SJCRH30 (cell line): ENCODE data around the gene HHLA2. TPM values are rescaled to one million over a fixed set of nuclear protein-coding genes. Genes with fewer than 3 reads are reported as not detected.
"Not testable (repeated sequence)": the region's sequence is repeated elsewhere in the genome, so short reads cannot be mapped to it uniquely, and the experiment has no call there.

Experiments used
- DNase-seq, 2 experiments: peaks; one replicate each; pipeline ENCODE4 v3.0.0-alpha.2; 2015 to 2020
- H3K27ac ChIP-seq: fragments of 250-450 bp; sonication (Bioruptor Pico); 2 replicates; pipeline ENCODE4 v1.5.1; 2020; ENCODE audit warnings: mild to moderate bottlenecking, moderate library complexity
- H3K27me3 ChIP-seq: fragments of 250-450 bp; sonication (Bioruptor Pico); 2 replicates; pipeline ENCODE4 v1.5.1; 2020; ENCODE audit warnings: mild to moderate bottlenecking, moderate library complexity
- H3K36me3 ChIP-seq: fragments of 250-450 bp; sonication (Bioruptor Pico); 2 replicates; pipeline ENCODE4 v1.5.1; 2020; ENCODE audit warnings: mild to moderate bottlenecking, moderate library complexity
- H3K4me1 ChIP-seq: fragments of 250-450 bp; sonication (Bioruptor Pico); 2 replicates; pipeline ENCODE4 v1.5.1; 2020; ENCODE audit warnings: mild to moderate bottlenecking, moderate library complexity
- H3K4me3 ChIP-seq: fragments of 250-450 bp; sonication (Bioruptor Pico); 2 replicates; pipeline ENCODE4 v1.5.1; 2020; ENCODE audit warnings: mild to moderate bottlenecking, moderate library complexity
- H3K9me3 ChIP-seq: fragments of 250-450 bp; sonication (Bioruptor Pico); replicated peaks from 2 replicates; pipeline ENCODE4 v1.5.1; 2020; ENCODE audit warnings: mild to moderate bottlenecking, moderate library complexity
- total RNA-seq: library from RNA; depleted of rRNA; stranded (reverse); fragments of >200 nt; shearing (Covaris generic); gene quantifications from 2 replicates; pipeline ENCODE4 v1.2.3, GENCODE V29; 2014

The HHLA2 gene
- total RNA-seq, 1 experiment from 2014 or later = not detected

DNA sequence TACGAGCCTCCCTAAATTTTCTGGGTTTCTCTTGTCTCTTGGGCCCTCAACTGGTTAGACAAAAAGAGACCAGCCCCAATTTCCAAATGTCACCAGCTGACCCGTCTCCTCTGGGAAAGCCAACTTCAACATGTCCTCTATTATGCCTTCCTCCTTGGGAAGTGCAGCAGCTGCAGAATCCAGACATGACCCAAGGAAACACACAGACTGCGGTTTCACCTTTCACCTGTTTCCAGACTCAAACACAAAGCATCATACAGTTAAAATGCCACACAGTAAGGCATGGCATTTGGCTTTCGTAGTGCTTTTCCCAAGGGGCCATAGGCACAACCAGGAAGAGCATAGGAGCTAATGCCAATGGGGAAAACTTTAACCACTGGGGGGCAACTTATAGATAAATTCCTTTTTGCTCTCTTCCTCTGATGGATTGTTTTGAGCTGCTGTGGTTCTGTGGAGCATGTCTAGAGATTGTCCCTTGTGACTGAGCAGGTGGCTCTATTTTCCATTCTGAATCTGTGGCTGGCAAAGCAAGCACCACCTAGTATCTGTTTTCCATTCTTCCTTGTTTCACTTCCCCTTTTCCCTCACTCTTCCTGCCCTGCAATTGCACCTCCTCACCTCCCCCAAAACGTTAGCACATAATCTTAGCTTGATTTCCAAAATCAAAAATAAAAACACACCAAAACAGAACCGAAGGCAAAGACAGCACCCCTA lies 49.3 kb downstream of the HHLA2 start:
- Histone ChIP-seq H3K4me1 (peaks cover 12% of the 10 kb centered on the region), H3K27me3 (no peaks in the 10 kb centered on the region), H3K36me3 (no peaks in the 10 kb centered on the region), H3K27ac (no peak overlapping the region), H3K9me3 (no peaks in the 10 kb centered on the region), H3K4me3 (no peak overlapping the region)
- peak; percentile 36 to 66 for DNase-seq

DNA sequence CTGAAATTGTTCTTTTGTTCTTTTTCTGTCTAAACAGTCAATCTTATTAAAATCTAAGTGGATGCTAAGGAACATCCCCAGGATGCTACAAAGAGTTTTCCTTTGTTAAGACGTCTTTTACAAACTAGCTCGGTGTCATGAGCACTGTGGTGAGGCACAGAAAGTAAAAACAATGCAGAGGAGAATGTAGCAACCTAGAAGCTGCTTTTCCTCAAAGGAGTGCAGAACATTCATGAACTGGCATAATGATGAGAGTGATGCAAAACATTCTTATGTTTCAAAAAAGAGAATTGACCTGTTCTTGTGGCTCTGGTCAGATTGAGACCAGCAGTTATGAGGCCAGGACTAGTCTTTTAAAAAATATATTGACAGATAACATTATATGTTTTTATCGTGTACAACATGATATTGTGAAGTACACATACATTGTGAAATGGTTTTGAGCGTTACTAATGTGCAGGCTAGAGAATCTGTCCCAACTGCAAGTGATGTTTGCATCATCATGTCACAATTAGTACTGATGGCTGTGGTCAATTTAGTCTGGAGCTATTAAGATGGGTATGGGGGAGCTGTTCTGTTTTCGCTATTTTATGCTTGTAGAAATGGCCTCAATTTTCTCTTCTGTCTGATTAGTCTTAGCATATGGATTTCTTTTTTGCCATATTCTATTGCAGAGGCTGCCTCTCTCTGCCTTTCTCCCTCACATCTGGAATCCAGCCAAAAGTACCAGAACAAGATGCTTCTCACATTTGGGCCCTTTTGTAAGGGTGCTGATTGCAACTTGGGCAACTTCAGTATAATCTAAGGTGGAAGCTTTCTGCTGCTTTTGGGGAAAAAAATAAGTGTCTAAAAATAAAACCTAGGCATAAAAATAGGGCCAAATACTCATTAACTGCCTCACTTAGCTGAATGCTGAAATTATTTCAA lies 50.2 kb downstream of the HHLA2 start:
- H3K4me1 ChIP-seq = peaks cover 12% of the 10 kb centered on the region
- no peak for DNase-seq
- no peaks in the 10 kb centered on the region for H3K27me3 ChIP-seq
- no peaks in the 10 kb centered on the region for H3K9me3 ChIP-seq
- no peak overlapping the region for H3K27ac ChIP-seq
- no peaks in the 10 kb centered on the region for H3K36me3 ChIP-seq
- no peak overlapping the region for H3K4me3 ChIP-seq

DNA sequence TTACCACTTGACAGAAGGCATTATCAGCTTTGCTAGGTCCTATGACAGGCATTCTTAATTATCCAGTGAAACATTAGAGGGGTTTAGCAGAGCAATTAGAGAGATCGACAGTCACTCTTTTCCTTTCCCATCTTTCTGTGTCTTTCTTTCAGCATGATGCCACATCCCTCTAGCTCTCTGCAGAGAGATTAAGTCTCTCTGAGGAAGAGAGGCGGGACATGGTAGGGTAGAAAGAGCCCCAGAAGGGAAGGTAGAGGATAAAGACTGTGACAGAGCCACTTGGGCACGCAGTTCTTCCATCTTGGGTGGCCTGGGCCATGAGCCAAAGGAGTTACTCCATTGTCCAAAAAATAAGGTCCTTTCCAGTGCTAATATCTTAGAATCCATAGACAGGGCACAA lies 55.8 kb downstream of the HHLA2 start:
- peak in 1 of 2 experiments; percentile 9 for DNase-seq
- Histone ChIP-seq H3K27ac (no peak overlapping the region), H3K4me3 (no peak overlapping the region), H3K9me3 (no peaks in the 10 kb centered on the region), H3K36me3 (no peaks in the 10 kb centered on the region), H3K4me1 (no peaks in the 10 kb centered on the region), H3K27me3 (no peaks in the 10 kb centered on the region)

DNA sequence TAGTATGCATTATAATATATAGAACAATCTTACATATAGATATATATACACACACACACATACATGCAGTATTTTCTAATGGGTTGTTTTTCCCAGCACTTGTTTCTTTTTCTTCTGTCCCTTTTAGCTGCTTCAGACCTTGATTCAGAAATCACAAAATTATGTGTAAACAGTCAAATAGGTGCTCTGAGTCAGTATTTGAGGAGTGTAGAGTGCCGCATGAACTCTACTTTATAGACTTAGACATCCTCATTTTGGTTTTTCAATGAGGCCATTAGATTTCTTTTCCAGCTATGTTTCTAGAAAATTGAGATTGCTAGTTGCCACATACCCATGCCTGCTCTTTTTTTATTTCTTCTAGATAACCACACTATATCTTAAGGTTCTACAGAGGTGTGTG lies 58.2 kb downstream of the HHLA2 start:
- Histone ChIP-seq H3K9me3 (no peaks in the 10 kb centered on the region), H3K27ac (no peak overlapping the region), H3K36me3 (no peaks in the 10 kb centered on the region), H3K4me3 (no peak overlapping the region), H3K27me3 (no peaks in the 10 kb centered on the region), H3K4me1 (no peaks in the 10 kb centered on the region)
- DNase-seq = no peak

DNA sequence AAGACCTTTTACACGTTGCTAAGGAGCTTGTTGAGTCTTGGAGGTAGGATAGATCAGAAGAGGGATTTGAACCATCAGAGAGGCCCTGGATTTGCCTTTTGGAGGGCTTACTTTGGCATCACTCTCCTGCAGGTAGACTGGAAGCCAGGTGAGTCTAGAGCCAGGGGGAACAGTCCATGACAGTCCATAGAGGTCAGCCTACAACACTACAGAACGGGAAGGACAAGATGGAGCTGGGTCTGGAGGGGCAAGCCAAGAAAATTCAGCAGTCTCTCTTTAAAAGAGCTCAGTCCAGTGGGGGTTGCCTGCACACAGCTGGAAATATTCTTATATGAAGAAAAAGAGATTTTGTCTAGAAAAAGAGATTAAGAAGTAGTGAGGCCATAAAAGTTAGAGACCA lies 60.7 kb downstream of the HHLA2 start:
- H3K27me3 ChIP-seq = no peaks in the 10 kb centered on the region
- no peaks in the 10 kb centered on the region for H3K9me3 ChIP-seq
- no peak for DNase-seq
- no peak overlapping the region for H3K27ac ChIP-seq
- H3K36me3 ChIP-seq = no peaks in the 10 kb centered on the region
- no peak overlapping the region for H3K4me3 ChIP-seq
- no peaks in the 10 kb centered on the region for H3K4me1 ChIP-seq

DNA sequence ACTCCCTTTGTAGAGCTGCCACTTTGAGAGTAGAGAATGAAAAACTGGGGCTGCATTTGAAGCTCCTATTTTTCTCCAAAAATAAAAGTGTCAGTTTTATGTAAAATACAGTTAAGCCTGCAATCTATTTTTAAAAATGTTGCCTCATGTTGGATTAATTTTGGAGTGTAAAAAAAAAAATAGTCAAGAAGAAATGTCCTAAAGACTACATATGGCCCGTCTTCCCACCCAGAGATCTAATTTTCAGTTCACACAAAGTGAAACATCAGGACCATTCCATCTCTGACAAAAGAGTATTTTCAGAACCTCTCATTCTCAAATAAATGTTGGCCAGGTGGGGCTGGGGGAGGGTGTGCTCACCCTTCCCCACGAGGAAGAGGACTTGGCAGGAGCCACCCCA lies 62.7 kb downstream of the HHLA2 start:
- no peak overlapping the region for H3K4me3 ChIP-seq
- no peak overlapping the region for H3K27ac ChIP-seq
- no peaks in the 10 kb centered on the region for H3K9me3 ChIP-seq
- no peaks in the 10 kb centered on the region for H3K4me1 ChIP-seq
- no peak for DNase-seq
- H3K27me3 ChIP-seq = no peaks in the 10 kb centered on the region
- no peaks in the 10 kb centered on the region for H3K36me3 ChIP-seq

DNA sequence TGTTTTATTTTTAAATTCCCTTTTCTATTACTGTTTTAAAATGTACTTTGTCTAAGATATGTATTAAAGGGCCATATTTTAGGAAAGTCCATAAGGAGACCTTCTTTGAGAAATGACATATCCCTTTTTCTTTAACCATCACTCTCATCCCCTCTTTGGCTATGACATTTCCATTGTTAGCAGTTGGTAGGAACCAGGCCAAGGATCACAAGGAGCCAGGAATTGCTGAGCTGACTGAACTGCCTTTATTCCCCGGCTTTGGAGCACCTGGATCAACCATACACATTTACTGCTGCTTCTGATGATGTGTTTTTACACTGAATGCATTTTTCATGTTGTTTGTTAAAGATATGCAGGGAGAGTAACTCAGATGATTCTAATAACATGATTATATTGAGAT lies 79.7 kb downstream of the HHLA2 start:
- no peak overlapping the region for H3K4me3 ChIP-seq
- no peak overlapping the region for H3K27ac ChIP-seq
- no peaks in the 10 kb centered on the region for H3K27me3 ChIP-seq
- H3K4me1 ChIP-seq = no peaks in the 10 kb centered on the region
- no peaks in the 10 kb centered on the region for H3K9me3 ChIP-seq
- DNase-seq = no peak
- H3K36me3 ChIP-seq = no peaks in the 10 kb centered on the region

DNA sequence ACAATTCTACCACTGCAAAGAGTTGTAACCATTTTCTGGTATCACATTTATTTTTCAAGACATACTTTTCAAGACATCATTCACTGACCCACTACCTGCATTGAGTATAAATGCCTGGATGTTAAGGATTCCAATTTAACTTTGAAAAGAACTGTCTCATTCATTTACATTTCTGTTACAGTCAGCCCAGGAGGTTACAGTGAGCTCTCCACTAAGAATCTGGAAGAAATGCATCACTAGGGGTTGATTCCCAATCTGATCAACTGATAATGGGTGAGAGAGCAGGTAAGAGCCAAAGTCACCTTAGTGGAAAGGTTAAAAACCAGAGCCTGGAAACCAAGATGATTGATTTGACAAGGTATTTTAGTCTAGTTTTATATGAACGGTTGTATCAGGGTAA lies 81.0 kb downstream of the HHLA2 start:
- no peak overlapping the region for H3K27ac ChIP-seq
- no peaks in the 10 kb centered on the region for H3K27me3 ChIP-seq
- H3K4me3 ChIP-seq = no peak overlapping the region
- no peaks in the 10 kb centered on the region for H3K9me3 ChIP-seq
- H3K4me1 ChIP-seq = no peaks in the 10 kb centered on the region
- DNase-seq = no peak
- H3K36me3 ChIP-seq = no peaks in the 10 kb centered on the region

DNA sequence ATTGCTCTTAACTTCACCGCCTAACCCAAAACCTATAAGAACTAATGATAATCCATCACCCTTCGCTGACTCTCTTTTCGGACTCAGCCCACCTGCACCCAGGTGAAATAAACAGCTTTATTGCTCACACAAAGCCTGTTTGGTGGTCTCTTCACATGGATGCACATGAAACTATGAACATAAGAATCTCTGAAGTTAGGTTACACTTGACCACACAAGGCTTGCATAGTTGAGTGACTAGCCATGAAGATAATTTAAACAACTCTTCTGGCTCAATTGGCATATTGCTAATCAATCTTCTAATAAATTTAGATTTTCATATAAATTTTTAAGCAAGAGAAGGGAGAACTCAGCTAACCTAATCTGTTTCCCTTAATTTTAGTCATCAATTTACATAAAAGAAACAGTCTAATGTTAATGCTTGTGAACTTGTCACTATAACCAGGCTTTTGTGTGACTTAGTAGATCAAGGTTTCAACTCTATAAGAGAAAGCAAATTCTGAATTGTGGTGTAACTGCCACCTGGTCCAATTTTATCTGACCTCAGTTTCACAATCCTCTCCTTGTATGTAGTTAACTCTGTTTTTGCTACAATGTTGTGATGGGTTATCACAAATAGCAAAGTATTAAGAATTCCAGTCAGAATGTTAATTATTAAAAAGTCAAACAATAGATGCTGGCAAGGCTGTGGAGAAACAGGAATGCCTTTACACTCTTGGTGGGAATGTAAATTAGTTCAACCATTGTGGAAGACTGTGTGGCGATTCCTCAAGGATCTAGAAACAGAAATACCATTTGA lies 82.0 kb downstream of the HHLA2 start:
- Histone ChIP-seq H3K9me3 (no peaks in the 10 kb centered on the region), H3K27me3 (no peaks in the 10 kb centered on the region), H3K27ac (no peak overlapping the region), H3K36me3 (no peaks in the 10 kb centered on the region), H3K4me3 (no peak overlapping the region), H3K4me1 (no peaks in the 10 kb centered on the region)
- no peak for DNase-seq

DNA sequence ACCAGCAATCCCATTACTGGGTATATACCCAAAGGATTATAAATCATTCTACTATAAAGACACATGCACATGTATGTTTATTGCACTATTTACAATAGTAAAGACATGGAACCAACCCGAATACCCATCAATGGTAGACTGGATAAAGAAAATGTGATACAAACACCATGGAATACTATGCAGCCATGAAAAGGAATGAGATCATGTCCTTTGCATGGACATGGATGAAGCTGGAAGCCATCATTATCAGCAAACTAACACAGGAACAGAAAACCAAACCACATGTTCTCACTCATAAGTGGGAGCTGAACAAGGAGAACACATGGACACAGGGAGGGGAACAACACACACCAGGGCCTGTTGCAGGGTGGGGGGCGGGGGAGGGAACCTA lies 82.6 kb downstream of the HHLA2 start:
- H3K36me3 ChIP-seq, H3K27me3 ChIP-seq: not testable (repeated sequence)

DNA sequence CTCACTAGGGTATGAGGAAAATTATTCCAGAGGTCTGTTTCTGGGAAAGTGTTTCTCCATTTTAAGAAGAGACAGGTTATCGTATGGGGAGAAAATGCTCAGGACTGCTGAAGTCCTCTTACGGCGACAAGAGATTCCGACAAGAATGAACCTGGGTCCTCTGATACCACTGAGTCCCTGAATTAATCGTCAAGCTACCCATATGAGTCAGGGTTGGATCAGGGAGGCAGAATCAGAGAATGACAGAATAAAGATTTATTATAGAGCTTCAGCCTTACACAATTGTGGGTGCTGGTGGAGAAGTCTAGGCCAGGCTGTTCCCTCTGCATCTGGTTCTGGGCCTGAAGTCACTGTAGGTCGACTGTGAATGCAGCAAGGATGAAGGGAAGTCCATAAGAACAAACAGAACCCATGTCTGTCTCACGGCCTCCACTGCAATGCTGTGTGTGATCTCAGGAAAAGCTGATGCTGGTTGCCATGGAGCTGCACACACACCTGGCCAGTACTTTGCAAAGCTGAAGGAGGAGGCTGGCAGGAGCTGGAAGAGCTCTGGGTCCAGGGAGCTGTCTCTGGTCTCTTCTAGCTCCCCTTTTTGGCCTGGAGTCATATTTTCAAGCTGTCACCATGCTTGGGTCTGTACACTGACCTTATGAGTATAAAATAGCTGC lies 83.9 kb downstream of the HHLA2 start:
- no peaks in the 10 kb centered on the region for H3K4me1 ChIP-seq
- H3K27me3 ChIP-seq = no peaks in the 10 kb centered on the region
- H3K27ac ChIP-seq = no peak overlapping the region
- no peaks in the 10 kb centered on the region for H3K36me3 ChIP-seq
- no peak overlapping the region for H3K4me3 ChIP-seq
- no peak for DNase-seq
- no peaks in the 10 kb centered on the region for H3K9me3 ChIP-seq

More for the DNA sequence above, 82.6 kb downstream of the HHLA2 start:
- not testable (repeated sequence) for H3K4me3 ChIP-seq, DNase-seq, H3K4me1 ChIP-seq, H3K27ac ChIP-seq, H3K9me3 ChIP-seq

DNA sequence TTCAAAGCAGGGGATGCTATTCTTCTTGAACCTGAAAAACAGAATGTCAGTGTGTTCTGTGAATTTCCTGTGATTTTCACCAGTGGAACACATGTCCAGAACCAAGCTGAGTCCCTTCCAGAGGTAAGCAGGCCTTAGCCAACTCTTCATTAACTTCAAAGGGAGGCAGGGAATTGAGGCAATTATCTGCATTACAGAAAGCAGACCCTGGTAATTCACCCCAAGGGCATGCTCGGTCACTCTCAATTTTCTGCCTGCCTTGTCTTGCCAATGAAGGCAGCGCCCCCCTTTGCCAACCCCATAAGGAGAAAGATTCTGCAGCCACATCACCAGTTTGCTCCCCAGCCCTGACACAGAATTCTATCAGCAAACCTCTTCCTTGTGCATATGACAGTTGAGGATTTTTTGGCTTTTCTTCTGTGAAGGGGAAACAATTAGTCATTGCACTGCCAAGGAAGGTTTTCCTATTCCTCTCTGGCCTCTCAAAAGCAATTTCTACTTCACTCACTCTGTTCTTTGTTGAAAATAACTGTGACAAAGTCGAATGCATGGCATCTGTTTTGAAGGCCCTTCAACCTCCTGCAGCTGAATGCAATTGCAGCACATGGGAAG lies 85.3 kb downstream of the HHLA2 start:
- H3K27ac ChIP-seq = no peak overlapping the region
- DNase-seq = no peak
- H3K36me3 ChIP-seq = no peaks in the 10 kb centered on the region
- no peaks in the 10 kb centered on the region for H3K27me3 ChIP-seq
- H3K4me1 ChIP-seq = no peaks in the 10 kb centered on the region
- H3K9me3 ChIP-seq = no peaks in the 10 kb centered on the region
- H3K4me3 ChIP-seq = no peak overlapping the region

DNA sequence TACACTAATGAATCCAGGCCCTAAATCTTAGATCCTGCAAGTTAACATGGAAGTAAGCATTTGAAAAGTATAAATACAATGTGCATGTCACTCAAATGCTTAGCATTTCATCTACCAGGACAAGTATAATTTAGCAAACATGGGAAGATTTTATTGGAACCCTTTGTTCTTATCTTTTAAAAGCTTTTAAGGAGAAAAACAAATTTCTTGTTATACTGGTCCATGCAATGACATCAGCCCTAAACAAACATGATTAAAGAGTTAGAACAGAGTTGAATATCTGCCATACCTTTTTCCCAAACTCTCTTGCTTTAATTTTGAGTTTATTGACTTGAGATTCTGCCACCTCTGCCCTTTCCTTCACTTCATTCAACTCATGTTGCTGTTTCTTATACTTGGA lies 87.0 kb downstream of the HHLA2 start:
- no peaks in the 10 kb centered on the region for H3K36me3 ChIP-seq
- DNase-seq = no peak
- H3K27me3 ChIP-seq = no peaks in the 10 kb centered on the region
- H3K4me3 ChIP-seq = no peak overlapping the region
- no peaks in the 10 kb centered on the region for H3K4me1 ChIP-seq
- no peak overlapping the region for H3K27ac ChIP-seq
- no peaks in the 10 kb centered on the region for H3K9me3 ChIP-seq

DNA sequence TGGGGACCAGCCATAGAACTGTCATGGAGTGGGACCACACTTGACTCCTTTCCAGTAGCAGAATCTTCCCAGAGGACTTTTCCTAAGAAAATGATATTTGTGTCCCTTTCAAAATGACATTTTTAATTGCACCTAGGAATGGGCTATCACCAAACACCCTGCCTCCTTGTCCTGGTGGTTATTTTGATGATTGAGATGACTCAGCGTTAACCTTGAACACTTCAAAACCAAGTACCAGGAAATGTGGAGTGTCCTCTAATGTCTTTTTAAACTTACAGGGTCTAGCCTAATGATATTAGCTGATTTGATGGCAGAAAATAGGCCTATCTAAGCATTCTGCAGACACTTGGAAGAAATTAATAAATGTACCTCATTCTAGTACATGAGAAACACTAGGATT lies 90.7 kb downstream of the HHLA2 start:
- no peaks in the 10 kb centered on the region for H3K9me3 ChIP-seq
- H3K36me3 ChIP-seq = no peaks in the 10 kb centered on the region
- no peak overlapping the region for H3K4me3 ChIP-seq
- no peak overlapping the region for H3K27ac ChIP-seq
- no peak for DNase-seq
- H3K4me1 ChIP-seq = no peaks in the 10 kb centered on the region
- no peaks in the 10 kb centered on the region for H3K27me3 ChIP-seq
